ENCODE results near the gene GRAMD4. TPM values are rescaled to one million over a fixed set of nuclear protein-coding genes. Genes with fewer than 3 reads are reported as not detected.

GRAMD4 gene
- total RNA-seq, 1 experiment from 2014 or later: 18.4 TPM

- no peak overlapping the region for H3K4me3 ChIP-seq (ENCODE audit: low read depth, low read length, poor library complexity, severe bottlenecking)
- H3K36me3 ChIP-seq (ENCODE audit: insufficient read depth, low read length, poor library complexity, severe bottlenecking): no peaks in the 10 kb centered on the region
- intact Hi-C loops (cut with micrococcal nuclease; ENCODE audit: unreplicated experiment): no loop called here
- no peaks in the 10 kb centered on the region for H3K27me3 ChIP-seq (replicated peaks; ENCODE audit: insufficient read depth, low read depth, low read length, poor library complexity)
- no peak overlapping the region for H3K27ac ChIP-seq (ENCODE audit: low read depth, low read length, poor library complexity, severe bottlenecking)
- CTCF ChIA-PET: no interaction called here
- no peak for DNase-seq (ENCODE audit: low spot score)
- POLR2A ChIA-PET (ENCODE audit: low non-redundant PET): no interaction called here
- BruUV-seq (replicated peaks): no TSS peak
- TF ChIP-seq EZH2 (IDR thresholded peaks at IDR 0.05; ENCODE audit: borderline replicate concordance, low read depth, low read length, poor library complexity, severe bottlenecking) (no peak), CTCF (conservative IDR thresholded peaks at IDR 0.05; ENCODE audit: low read depth, low read length) (no peak)
- peaks cover 8% of the 10 kb centered on the region for H3K9me3 ChIP-seq (ENCODE audit: low read depth, low read length, poor library complexity, severe bottlenecking)
- peaks cover 13% of the 10 kb centered on the region for H3K4me1 ChIP-seq (ENCODE audit: insufficient read depth, low read length, poor library complexity, severe bottlenecking)
These were observed 46.3 kb upstream of the GRAMD4 start for GRCh38 chr22:46573781-46574437.

GRCh38 chr22:46574438-46574992 is 45.7 kb upstream of the GRAMD4 start:
- POLR2A ChIA-PET (ENCODE audit: low non-redundant PET): no interaction called here
- TF ChIP-seq EZH2 (IDR thresholded peaks at IDR 0.05; ENCODE audit: borderline replicate concordance, low read depth, low read length, poor library complexity, severe bottlenecking) (no peak), CTCF (conservative IDR thresholded peaks at IDR 0.05; ENCODE audit: low read depth, low read length) (no peak)
- intact Hi-C loops (cut with micrococcal nuclease; ENCODE audit: unreplicated experiment): no loop called here
- H3K27ac ChIP-seq (ENCODE audit: low read depth, low read length, poor library complexity, severe bottlenecking): no peak overlapping the region
- no peaks in the 10 kb centered on the region for H3K27me3 ChIP-seq (replicated peaks; ENCODE audit: insufficient read depth, low read depth, low read length, poor library complexity)
- CTCF ChIA-PET: no interaction called here
- no peak overlapping the region for H3K4me3 ChIP-seq (ENCODE audit: low read depth, low read length, poor library complexity, severe bottlenecking)
- H3K36me3 ChIP-seq (ENCODE audit: insufficient read depth, low read length, poor library complexity, severe bottlenecking): no peaks in the 10 kb centered on the region
- H3K9me3 ChIP-seq (ENCODE audit: low read depth, low read length, poor library complexity, severe bottlenecking): peaks cover 8% of the 10 kb centered on the region
- no TSS peak for BruUV-seq (replicated peaks)
- DNase-seq (ENCODE audit: low spot score): no peak
- peaks cover 19% of the 10 kb centered on the region for H3K4me1 ChIP-seq (ENCODE audit: insufficient read depth, low read length, poor library complexity, severe bottlenecking)

GRCh38 chr22:46574993-46575910 is 44.9 kb upstream of the GRAMD4 start:
- Histone ChIP-seq H3K4me1 (ENCODE audit: insufficient read depth, low read length, poor library complexity, severe bottlenecking) (peaks cover 26% of the 10 kb centered on the region), H3K4me3 (ENCODE audit: low read depth, low read length, poor library complexity, severe bottlenecking) (no peak overlapping the region), H3K36me3 (ENCODE audit: insufficient read depth, low read length, poor library complexity, severe bottlenecking) (no peaks in the 10 kb centered on the region), H3K27me3 (replicated peaks; ENCODE audit: insufficient read depth, low read depth, low read length, poor library complexity) (no peaks in the 10 kb centered on the region), H3K27ac (ENCODE audit: low read depth, low read length, poor library complexity, severe bottlenecking) (no peak overlapping the region), H3K9me3 (ENCODE audit: low read depth, low read length, poor library complexity, severe bottlenecking) (peaks cover 8% of the 10 kb centered on the region)
- TF ChIP-seq EZH2 (IDR thresholded peaks at IDR 0.05; ENCODE audit: borderline replicate concordance, low read depth, low read length, poor library complexity, severe bottlenecking) (no peak), CTCF (conservative IDR thresholded peaks at IDR 0.05; ENCODE audit: low read depth, low read length) (no peak)
- ChIA-PET POLR2A (ENCODE audit: low non-redundant PET) (no interaction called here), CTCF (no interaction called here)
- no TSS peak for BruUV-seq (replicated peaks)
- intact Hi-C loops (cut with micrococcal nuclease; ENCODE audit: unreplicated experiment): no loop called here
- DNase-seq (ENCODE audit: low spot score): no peak
